G401 (cell line): ENCODE results near the gene FHOD3. TPM values are rescaled to one million over a fixed set of nuclear protein-coding genes. Genes with fewer than 3 reads are reported as not detected.
A peak's percentile ranks its signal among the peaks of the same experiment; 100 is the strongest.

Experiments used
- DNase-seq: peaks from one replicate; pipeline ENCODE4 v3.0.0-alpha.2; 2015; ENCODE audit warnings: low spot score
- in situ Hi-C: cut with HindIII; loops from 2 replicates; pipeline ENCODE4 v1.10.0; 2016; ENCODE audit warnings: low sequenced_read_pairs, mixed read lengths
- total RNA-seq: library from RNA; depleted of rRNA; stranded (reverse); fragments of >200 nt; shearing (Covaris generic); gene quantifications from 2 replicates; pipeline ENCODE4 v1.2.3, GENCODE V29; 2014; rRNA removed

Gene FHOD3
- total RNA-seq, result 0.03 TPM in 1 of 2 replicates, not detected in the other

- peak; percentile 21 for DNase-seq
- in situ Hi-C loops, result no loop called here
These were observed at the start of gene FHOD3 for GRCh38 chr18:36297417-36298125. FHOD3 (plus strand) TSS chr18:36297713; CDS start chr18:36297836, 123 bp downstream.

GRCh38 chr18:36249392-36249791, 48.1 kb upstream of the FHOD3 start:
- no peak for DNase-seq
- in situ Hi-C loops, result no loop called here

- in situ Hi-C loops, result no loop called here
- no peak for DNase-seq
These were observed 46.7 kb upstream of the FHOD3 start for GRCh38 chr18:36250827-36251226.

GRCh38 chr18:36255072-36255698, 42.3 kb upstream of the FHOD3 start:
- DNase-seq, result no peak
- in situ Hi-C loops, result no loop called here

GRCh38 chr18:36256094-36256493, 41.4 kb upstream of the FHOD3 start:
- no peak for DNase-seq
- in situ Hi-C loops, result no loop called here

GRCh38 chr18:36262971-36263370, 34.5 kb upstream of the FHOD3 start:
- in situ Hi-C loops, result no loop called here

GRCh38 chr18:36264283-36264682, 33.2 kb upstream of the FHOD3 start:
- DNase-seq, result no peak
- in situ Hi-C loops, result no loop called here

More at GRCh38 chr18:36262971-36263370, 34.5 kb upstream of the FHOD3 start:
- DNase-seq, result no peak

GRCh38 chr18:36265015-36265414, 32.5 kb upstream of the FHOD3 start:
- DNase-seq, result no peak
- in situ Hi-C loops, result no loop called here

GRCh38 chr18:36269157-36269556, 28.4 kb upstream of the FHOD3 start:
- in situ Hi-C loops, result no loop called here
- DNase-seq, result no peak

GRCh38 chr18:36271153-36271552, 26.4 kb upstream of the FHOD3 start:
- in situ Hi-C loops, result no loop called here
- DNase-seq, result no peak

GRCh38 chr18:36273347-36273746, 24.2 kb upstream of the FHOD3 start:
- DNase-seq, result no peak
- in situ Hi-C loops, result no loop called here

GRCh38 chr18:36274083-36274715, 23.3 kb upstream of the FHOD3 start:
- in situ Hi-C loops, result no loop called here
- no peak for DNase-seq

- no peak for DNase-seq
- in situ Hi-C loops, result no loop called here
These were observed 22.0 kb upstream of the FHOD3 start for GRCh38 chr18:36275561-36275960.

GRCh38 chr18:36279001-36279400, 18.5 kb upstream of the FHOD3 start:
- DNase-seq, result no peak
- in situ Hi-C loops, result no loop called here

GRCh38 chr18:36281936-36282335, 15.6 kb upstream of the FHOD3 start:
- in situ Hi-C loops, result no loop called here
- DNase-seq, result no peak

GRCh38 chr18:36283448-36283847, 14.1 kb upstream of the FHOD3 start:
- DNase-seq, result no peak
- in situ Hi-C loops, result no loop called here

- in situ Hi-C loops, result no loop called here
- no peak for DNase-seq
These were observed 13.2 kb upstream of the FHOD3 start for GRCh38 chr18:36284268-36284667.

GRCh38 chr18:36284671-36285295, 12.7 kb upstream of the FHOD3 start:
- peak; percentile 79 for DNase-seq
- in situ Hi-C loops, result no loop called here

- no peak for DNase-seq
- in situ Hi-C loops, result no loop called here
These were observed 9.9 kb upstream of the FHOD3 start for GRCh38 chr18:36287653-36288052.

GRCh38 chr18:36288689-36289088, 8.8 kb upstream of the FHOD3 start:
- DNase-seq, result no peak
- in situ Hi-C loops, result no loop called here
